Parietal lobe (tissue), 1 donor: Measurements from ENCODE around the gene CPSF6. TPM values are rescaled to one million over a fixed set of nuclear protein-coding genes. Genes with fewer than 3 reads are reported as not detected.

Experiments
- total RNA-seq: library from RNA; depleted of rRNA; stranded (reverse); fragments of >200 nt; gene quantifications from one replicate; pipeline ENCODE4 v1.2.3, GENCODE V29; 2014

The CPSF6 gene
- total RNA-seq, result 186 TPM

GRCh38 chr12:69239352-69239921, at the start of gene CPSF6:
CPSF6 (plus strand) TSS chr12:69239569; CDS start chr12:69239647, 78 bp downstream.

Other genes starting within 250 kb of the CPSF6 start
- 2.2 TPM for gene LYZ, start 108.8 kb downstream of the CPSF6 start, total RNA-seq
- gene YEATS4, start 120.2 kb downstream of the CPSF6 start, total RNA-seq, result 27.2 TPM
- 83.3 TPM for gene FRS2, start 230.8 kb downstream of the CPSF6 start, total RNA-seq